ENCODE data around the gene LRRC7.

GRCh38 chr1:69952676-69953075 lies 385.0 kb downstream of the LRRC7 start:
- TF ChIP-seq POLR2A (IDR thresholded peaks at IDR 0.05) (no peak), CTCF (IDR thresholded peaks at IDR 0.05) (no peak)
